OCI-LY3 (cell line): ENCODE data around the gene FAM174B.

Experiments used
- H2AFZ ChIP-seq: fragments of 200-600, 300-600 bp; shearing (Covaris generic); 2 replicates; pipeline ENCODE4 v1.6.0; 2014; ENCODE audit warnings: antibody characterized with exemption, low read depth, low read length
- H3K27ac ChIP-seq: fragments of 200-600, 300-600 bp; sonication (generic); 2 replicates; pipeline ENCODE4 v1.5.1; 2014; ENCODE audit warnings: mild to moderate bottlenecking, low read length, moderate library complexity, mixed read lengths
- H3K27me3 ChIP-seq: fragments of 200-600, 300-600 bp; sonication (generic); 2 replicates; pipeline ENCODE4 v1.6.1; 2014; ENCODE audit warnings: low read depth, low read length, mixed read lengths
- H3K36me3 ChIP-seq: fragments of 200-600, 300-600 bp; sonication (generic); replicated peaks from 2 replicates; pipeline ENCODE3; 2014; ENCODE audit warnings: low read depth, low read length, mixed read lengths
- H3K4me1 ChIP-seq: fragments of 300-600, 200-600 bp; sonication (generic); 2 replicates; pipeline ENCODE4 v1.6.1; 2014; ENCODE audit warnings: low read length, mixed read lengths
- H3K4me2 ChIP-seq: fragments of 200-600, 300-600 bp; sonication (generic); 2 replicates; pipeline ENCODE4 v1.6.1; 2014; ENCODE audit warnings: low read length, mixed read lengths
- H3K4me3 ChIP-seq: fragments of 300-600, 200-600 bp; sonication (generic); 2 replicates; pipeline ENCODE4 v1.5.1; 2014; ENCODE audit warnings: antibody characterized with exemption, mild to moderate bottlenecking, low read length, moderate library complexity
- H3K79me2 ChIP-seq: fragments of 300-600, 200-600 bp; shearing (Covaris generic); 2 replicates; pipeline ENCODE4 v1.6.1; 2014; ENCODE audit warnings: mild to moderate bottlenecking, low read length, mixed read lengths
- H3K9ac ChIP-seq: fragments of 300-600, 200-600 bp; shearing (Covaris generic); 2 replicates; pipeline ENCODE4 v1.6.0; 2014; ENCODE audit warnings: mild to moderate bottlenecking, low read length, moderate library complexity
- H3K9me3 ChIP-seq: fragments of 200-600, 300-600 bp; shearing (Covaris generic); 2 replicates; pipeline ENCODE4 v1.6.1; 2014; ENCODE audit warnings: low read length, mixed read lengths; ENCODE audit not compliant: insufficient read depth
- H4K20me1 ChIP-seq: fragments of 200-600, 300-600 bp; sonication (generic); 2 replicates; pipeline ENCODE4 v1.6.1; 2016; ENCODE audit warnings: low read length, mixed read lengths; ENCODE audit not compliant: insufficient read depth
- CTCF ChIP-seq: fragments of 200-600, 300-600 bp; sonication (generic); IDR thresholded peaks from 2 replicates; pipeline ENCODE4 v1.5.1; 2014; ENCODE audit warnings: antibody characterized with exemption, low read length, low read depth
- EZH2phosphoT487 ChIP-seq: fragments of 200-600 bp; shearing (Covaris generic); IDR thresholded peaks from 2 replicates; pipeline ENCODE4 v1.6.1; 2018; ENCODE audit warnings: antibody characterized with exemption, mixed run types, low read depth

FAM174B gene

GRCh38 chr15:92655178-92655995, at the start of gene FAM174B:
Gene FAM174B, minus strand, starts transcription at chr15:92655775.
- no peak within 1 kb of the TSS for H3K4me2 ChIP-seq
- no peak within 1 kb of the TSS for H3K9ac ChIP-seq
- TF ChIP-seq EZH2phosphoT487: no peak
- no peak for TF ChIP-seq CTCF
- H3K9me3 ChIP-seq: no peaks in the 10 kb centered on the region
- no peak within 1 kb of the TSS for H3K27ac ChIP-seq
- H4K20me1 ChIP-seq: no peaks in the 10 kb centered on the region
- no peak within 1 kb of the TSS for H2AFZ ChIP-seq
- no peaks in the 10 kb centered on the region for H3K79me2 ChIP-seq
- no peaks in the 10 kb centered on the region for H3K36me3 ChIP-seq
- H3K4me3 ChIP-seq: no peak within 1 kb of the TSS
- H3K27me3 ChIP-seq: peaks cover 16% of the 10 kb centered on the region
- no peaks in the 10 kb centered on the region for H3K4me1 ChIP-seq

GRCh38 chr15:92696096-92696495, 40.5 kb upstream of the FAM174B start:
- Histone ChIP-seq H3K4me3 (no peak overlapping the region), H3K9me3 (no peaks in the 10 kb centered on the region), H3K9ac (no peak overlapping the region), H3K4me1 (no peaks in the 10 kb centered on the region), H3K79me2 (no peaks in the 10 kb centered on the region), H4K20me1 (no peaks in the 10 kb centered on the region), H3K36me3 (no peaks in the 10 kb centered on the region), H2AFZ (no peak overlapping the region), H3K27ac (no peak overlapping the region), H3K27me3 (peaks cover 26% of the 10 kb centered on the region), H3K4me2 (no peak overlapping the region)
- TF ChIP-seq EZH2phosphoT487 (no peak), CTCF (no peak)

- no peak overlapping the region for H3K9ac ChIP-seq
- H2AFZ ChIP-seq: no peak overlapping the region
These were observed 38.2 kb upstream of the FAM174B start for GRCh38 chr15:92693691-92694331.

More at GRCh38 chr15:92693691-92694331, 38.2 kb upstream of the FAM174B start:
- no peaks in the 10 kb centered on the region for H3K4me1 ChIP-seq
- no peak overlapping the region for H3K4me3 ChIP-seq
- no peaks in the 10 kb centered on the region for H3K9me3 ChIP-seq
- TF ChIP-seq CTCF (peak; percentile 40; the same call in 1 of the 2 replicates), EZH2phosphoT487 (no peak)
- H3K27me3 ChIP-seq: peaks cover 47% of the 10 kb centered on the region
- no peak overlapping the region for H3K27ac ChIP-seq
- no peak overlapping the region for H3K4me2 ChIP-seq
- H4K20me1 ChIP-seq: no peaks in the 10 kb centered on the region
- H3K79me2 ChIP-seq: no peaks in the 10 kb centered on the region
- no peaks in the 10 kb centered on the region for H3K36me3 ChIP-seq
